Mesenteric fat pad (tissue), 1 donor: ENCODE data around the gene DLD. TPM values are rescaled to one million over a fixed set of nuclear protein-coding genes. Genes with fewer than 3 reads are reported as not detected.
"Not testable (repeated sequence)": the region's sequence is repeated elsewhere in the genome, so short reads cannot be mapped to it uniquely, and the experiment has no call there.

Experiments
- DNase-seq: peaks from one replicate; pipeline ENCODE4 v3.0.0-alpha.2; 2020; ENCODE audit warnings: low spot score
- total RNA-seq: library from RNA; stranded (reverse); fragmentation: NEBNext Ultra II Directional; extraction: Animal tissue kit (Norgen Biotek cat#: 25700); gene quantifications from one replicate; pipeline ENCODE4 v1.2.1, GENCODE V29; 2021
- donor health status: DM: yes; HTN: yes; CAD: no.

The DLD gene
- total RNA-seq, 1 donor from 2014 or later, result 107 TPM

DNA sequence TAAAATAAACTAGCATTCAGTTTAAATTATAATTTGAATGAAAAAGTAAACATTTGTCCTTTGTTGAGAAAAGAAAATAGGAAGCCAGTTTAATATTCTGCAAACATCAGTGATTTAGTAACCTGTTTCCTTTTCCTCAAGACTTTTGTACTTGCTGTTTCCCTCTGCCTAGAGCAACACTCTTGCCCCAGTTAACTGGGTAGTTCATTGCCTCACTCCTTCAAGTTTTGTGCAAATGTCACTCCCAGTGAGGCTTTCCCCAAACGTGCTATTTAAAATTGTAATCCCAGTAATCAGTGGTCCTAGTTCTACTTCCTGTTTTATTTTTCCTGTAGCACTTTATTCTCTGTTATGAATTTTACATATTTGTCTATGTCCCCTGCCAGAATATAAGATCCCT lies 23.8 kb downstream of the DLD start:
- DNase-seq, result no peak

DNA sequence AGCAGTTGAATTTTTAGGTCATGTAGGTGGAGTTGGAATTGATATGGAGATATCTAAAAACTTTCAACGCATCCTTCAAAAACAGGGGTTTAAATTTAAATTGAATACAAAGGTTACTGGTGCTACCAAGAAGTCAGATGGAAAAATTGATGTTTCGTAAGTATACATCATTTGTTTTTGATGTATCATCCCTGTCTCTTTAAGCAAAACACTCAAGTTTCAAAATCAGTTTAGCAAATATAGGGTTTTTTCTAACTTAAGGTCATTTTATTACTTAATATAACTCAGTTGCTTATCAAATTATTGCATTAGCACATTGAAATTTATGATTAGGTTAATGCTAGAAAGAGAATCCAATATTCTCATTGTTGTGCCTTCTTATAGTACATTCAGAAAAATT lies 24.6 kb downstream of the DLD start:
- DNase-seq, result no peak

DNA sequence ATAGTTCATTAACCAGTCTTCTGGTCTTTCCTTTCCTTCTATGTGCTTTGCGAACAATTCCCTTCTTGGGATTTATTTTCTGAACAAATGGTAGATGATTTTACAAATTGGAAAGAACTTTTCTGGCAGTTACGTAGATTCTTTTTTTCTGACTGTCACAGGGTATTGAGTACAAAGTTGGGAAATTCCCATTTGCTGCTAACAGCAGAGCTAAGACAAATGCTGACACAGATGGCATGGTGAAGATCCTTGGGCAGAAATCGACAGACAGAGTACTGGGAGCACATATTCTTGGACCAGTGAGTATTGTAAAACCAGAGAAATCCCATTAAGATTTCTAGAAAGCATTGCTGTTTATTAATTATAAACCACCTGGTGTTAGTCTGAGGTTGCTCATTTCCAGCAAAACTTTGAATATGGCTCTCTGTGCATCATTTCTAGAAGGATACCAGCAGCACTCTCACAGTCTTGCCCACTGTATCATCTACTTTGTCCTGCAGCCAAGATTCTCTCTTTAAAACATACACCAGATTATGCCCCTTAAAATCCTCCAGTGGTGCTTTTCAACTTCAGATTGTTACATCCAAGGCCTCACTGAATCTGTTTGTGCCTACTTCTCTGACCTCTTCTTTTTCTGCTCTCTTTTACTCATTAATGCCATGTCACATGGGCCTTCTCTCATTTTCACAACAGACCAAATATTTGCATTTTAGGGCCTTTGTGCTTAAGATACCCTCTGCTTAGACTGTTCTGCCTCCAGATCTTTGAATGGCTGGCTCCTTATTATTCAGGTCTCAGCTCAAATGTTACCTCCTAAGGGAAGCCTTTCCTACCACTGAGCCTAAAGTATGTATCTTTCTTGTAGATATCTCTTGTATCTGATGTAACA lies 27.0 kb downstream of the DLD start:
- DNase-seq, result no peak

DNA sequence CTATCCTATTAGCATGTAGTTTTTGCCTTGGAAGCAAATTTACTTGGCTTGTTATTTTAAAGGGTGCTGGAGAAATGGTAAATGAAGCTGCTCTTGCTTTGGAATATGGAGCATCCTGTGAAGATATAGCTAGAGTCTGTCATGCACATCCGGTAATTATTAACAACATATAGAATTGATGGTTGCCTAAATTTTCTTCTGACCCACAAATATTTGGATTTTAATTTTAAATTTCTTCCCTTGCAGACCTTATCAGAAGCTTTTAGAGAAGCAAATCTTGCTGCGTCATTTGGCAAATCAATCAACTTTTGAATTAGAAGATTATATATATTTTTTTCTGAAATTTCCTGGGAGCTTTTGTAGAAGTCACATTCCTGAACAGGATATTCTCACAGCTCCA lies 28.0 kb downstream of the DLD start:
- DNase-seq, result no peak

DNA sequence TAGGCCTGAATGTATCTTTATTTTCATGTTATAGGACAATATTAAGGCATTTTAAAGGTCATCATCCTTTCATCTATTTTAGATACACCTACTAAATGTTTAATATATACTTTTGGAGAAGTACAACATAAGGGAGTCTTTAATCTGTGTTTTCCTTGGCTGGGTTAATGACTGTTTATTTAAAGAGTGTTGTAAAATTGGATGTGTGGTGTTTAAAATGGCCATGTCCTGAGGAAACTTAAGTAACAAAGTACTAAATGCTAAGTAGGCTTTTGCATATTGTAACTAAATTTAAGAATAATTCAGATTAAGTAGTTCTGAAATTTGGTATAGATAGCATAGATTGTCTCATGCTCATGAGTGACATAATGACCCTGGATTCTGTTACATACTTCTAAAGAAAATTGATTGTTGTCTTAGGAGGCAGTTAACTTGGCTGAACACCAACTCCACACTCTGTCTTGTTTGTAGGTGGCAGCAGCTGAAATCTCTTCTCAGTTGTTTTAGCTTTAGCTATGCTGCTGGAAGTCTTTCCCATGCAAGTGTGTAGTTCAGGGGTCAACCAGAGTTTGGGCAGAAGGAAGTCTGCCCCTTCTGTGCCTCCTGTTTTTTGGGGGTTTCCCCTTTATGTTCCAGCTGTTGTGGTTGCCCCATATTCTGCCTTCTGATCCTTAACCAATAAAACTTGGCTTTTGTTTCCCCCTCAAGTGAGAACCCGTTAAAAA lies 29.2 kb downstream of the DLD start:
- DNase-seq, result no peak

DNA sequence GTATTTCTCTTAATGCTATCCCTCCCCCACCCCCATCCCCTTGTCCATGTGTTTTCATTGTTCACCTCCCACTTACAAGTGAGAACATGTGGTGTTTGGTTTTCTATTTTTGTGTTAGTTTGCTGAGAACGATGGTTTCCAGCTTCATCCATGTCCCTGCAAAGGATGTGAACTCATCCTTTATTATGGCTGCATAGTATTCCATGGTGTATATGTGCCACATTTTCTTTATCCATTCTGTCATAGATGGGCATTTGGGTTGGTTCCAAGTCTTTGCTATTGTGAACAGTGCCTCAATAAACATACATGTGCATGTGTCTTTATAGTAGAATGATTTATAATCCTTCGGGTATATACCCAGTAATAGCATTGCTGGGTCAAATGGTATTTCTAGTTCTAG lies 30.8 kb downstream of the DLD start:
- DNase-seq, result not testable (repeated sequence)

DNA sequence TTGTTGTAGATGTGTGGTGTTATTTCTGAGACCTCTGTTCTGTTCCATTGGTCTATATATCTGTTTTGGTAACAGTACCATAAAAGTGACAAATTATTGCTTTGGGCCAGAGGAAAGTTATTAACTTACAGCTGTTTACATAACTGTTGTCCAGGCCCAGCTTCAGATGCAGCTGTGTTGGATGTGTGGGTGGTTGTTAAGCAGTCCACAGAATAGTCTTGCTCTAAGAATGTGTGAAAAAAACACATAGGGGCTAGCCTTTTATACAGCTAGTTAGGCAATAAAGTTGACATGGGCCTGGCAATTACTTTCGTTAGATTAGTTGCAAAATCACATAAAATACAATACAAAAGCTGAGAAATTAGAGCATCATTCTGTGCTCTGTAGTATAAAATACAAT lies 31.9 kb downstream of the DLD start:
- DNase-seq, result no peak

DNA sequence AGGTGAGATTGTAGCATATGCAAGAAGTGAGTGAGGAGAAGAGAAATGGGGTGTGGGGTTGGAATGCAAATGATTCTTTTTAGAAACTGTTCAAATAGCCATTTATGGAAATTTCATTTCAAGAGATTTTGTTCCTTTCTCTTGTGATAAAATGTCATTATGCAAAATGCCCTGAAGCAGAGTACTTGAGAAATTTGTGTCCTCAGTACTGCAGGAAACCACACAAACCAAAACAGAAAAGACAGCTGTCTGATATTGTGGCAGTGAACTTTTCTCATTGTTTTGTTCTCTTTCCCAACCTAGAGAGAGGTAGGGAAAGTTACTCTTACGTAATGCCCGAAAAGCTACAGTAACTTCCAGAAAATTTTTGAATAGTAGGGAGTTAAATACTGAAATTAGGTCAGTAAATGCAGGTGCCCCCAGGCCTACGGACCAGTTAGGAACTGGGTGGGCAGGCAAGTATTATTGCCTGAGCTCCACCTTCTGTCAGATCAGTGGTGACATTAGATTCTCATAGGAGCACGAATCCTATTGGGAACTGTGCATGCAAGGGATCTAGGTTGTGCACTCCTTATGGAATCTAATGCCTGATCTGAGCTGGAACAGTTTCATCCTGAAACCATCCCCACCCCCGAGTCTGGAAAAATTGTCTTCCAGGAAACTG lies 34.0 kb downstream of the DLD start:
- DNase-seq, result no peak

DNA sequence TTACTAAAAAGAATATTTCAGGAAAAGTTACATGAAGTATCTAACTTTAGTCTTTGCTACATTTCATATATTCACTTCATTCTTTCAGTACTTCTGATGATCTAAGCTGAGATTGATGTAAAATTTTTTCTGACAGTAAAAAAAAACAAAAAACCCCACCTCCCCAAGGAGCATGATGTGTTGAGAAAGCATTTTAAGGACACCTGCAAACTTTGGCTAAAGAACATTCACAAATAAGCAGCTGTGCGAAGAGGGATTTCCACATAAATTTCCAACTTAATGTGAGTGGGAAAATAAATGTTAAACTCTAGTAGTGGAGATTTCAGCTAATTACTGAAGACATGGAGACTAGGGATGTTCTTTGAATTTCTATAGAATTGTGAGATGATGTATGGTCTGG lies 35.5 kb downstream of the DLD start:
- DNase-seq, result no peak

DNA sequence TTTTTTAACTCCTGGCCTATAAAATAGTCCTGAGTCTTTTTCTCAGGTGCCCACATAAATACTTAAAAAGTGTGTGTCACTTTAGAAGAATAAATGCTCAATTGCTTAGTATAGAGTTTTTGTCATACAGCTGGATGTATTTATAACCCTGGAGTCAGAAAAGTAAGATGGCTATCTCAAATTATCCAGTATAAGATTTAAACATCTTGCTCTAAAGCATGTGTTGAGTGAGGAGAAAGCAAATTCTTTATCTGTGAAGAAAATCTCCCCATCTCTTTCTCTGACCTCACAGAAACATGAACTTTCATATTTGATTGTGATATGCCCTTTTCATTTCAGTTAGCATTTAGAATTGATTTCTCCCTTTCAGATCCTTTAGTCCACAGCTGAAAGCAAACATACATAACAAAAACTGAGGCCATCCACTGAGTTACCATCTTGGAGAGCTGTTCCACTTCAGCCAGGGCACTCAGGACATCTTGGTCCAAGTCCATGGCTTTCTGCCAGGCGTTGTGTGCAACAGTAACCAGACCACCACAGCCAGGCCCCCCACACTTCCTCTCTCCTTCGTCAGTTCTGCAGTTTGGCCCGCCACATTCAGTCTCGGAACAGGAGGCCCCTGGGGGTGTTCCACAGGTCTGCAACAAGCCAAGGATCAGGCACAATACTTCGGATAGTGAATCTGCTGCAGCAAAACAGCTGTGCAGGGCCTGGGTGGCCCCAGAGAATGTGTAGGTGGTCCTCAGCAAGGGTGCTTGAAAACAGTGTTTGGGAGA lies 40.9 kb downstream of the DLD start:
- DNase-seq, result no peak

DNA sequence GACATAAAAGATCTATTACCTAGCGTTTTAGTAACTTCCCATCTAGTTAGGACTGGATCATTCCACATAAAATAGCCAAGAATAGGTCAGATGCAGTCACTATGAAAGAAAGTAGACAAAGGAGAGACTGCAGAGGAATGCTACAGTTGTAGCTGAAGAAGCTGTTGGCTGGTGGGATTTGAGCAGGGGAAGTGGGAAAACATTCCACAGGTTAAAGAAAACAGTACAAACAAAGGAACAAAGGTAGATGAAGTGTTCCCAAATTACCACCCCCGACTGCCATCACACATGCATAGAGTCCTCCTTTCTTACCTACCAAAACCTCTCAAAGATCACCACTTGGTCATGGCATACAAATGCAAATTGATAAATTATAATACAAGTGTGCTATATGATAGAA lies 41.8 kb downstream of the DLD start:
- DNase-seq, result no peak

DNA sequence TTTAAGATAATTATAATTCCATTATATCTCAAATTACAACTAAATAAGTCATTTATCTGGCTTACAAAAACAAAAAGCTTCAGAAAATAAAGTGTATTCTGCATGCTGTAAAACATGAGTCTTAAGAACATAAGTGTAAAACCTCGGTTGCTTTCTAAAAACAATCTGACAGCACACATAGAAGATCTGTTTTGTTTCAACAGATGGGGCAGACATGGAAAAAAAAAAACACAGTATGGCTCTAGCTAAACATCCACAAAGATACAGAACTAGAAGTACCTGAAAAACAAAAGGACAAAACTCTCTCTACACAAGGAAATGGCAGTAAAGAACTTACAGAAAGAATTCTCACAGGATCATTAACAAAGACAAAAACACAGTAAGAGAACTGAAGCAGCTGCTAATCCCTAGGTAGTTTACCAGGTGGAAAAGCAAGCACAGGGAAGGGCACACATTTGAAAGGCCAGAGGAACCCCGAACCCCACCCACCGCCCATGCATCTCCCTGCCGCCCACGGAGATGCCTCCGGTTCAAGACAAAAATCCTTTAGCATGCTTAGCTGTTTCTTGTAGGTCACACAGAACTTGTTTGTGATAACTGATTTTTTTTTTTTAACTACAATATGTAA lies 42.5 kb downstream of the DLD start:
- no peak for DNase-seq

DNA sequence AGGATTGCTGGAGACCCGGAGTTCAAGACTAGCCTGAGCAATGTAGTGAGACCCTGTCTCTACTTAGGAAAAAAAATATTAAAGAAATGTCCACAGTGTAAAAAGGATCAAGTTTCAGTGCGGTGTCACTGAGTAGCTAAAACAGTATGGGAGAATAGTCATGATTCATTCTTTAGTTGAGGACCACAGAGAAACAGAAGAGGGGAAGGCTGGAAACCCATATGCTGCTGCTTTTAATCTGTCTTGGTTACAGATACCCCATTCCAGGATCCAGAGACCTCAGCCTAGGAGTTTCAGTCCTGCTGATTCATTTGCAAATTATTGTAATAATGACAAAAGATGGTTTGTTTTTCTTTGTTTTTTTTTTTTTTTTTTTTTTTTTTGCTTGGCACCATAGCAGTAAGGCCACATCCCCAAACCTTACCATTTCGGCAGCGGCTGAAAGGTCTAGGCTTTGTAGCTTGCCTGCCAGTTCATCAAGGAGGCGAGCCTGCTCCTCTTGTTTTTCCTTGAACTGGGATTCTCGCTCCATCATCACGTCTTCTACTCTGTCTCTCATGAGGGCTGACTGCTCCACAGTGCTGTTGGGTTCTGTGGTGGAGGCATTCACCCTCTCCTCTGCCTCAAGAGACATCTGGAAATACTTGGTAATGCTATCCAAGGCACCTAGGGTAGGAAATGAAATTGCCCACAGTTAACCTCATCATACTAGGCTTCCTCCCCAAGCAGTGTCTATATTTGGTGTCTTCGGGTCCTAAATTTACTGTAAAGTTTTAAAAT lies 44.2 kb downstream of the DLD start:
- DNase-seq, result no peak

DNA sequence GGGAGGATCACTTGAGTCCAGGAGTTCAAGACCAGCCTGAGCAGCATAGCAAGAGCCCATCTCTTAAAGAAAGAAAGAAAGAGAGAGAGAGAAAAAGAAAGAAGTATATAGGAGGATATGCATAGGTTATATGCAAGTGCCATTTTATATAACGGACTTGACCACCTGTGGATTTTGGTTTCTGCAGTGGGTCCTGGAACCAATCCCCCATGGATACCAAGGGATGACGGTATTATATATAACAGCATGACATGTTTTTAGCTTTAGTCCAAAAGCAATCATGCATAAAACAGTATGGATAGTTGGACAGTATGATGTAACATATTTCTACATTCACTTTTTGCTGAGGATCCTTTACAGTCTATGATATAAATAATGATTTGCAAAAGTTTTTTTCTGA lies 45.3 kb downstream of the DLD start:
- DNase-seq, result no peak

DNA sequence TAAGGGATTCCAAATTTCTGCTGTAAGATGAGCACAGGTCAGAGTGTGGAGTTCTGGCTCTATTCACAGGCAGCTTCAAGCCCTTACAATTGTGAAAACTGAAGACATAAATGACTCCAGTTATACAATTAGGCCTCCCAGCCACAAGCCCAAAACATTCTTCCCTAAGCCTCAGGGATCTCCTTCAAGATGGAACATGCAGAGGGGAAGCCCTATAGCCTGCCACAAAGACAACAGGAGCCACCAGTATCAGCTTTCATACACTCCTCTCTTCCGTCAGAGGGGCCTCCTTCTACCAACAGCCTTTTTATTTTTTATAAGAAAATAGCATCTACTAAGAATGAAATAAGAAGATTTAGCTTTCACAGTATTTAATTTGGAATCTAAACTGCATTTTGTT lies 46.5 kb downstream of the DLD start:
- no peak for DNase-seq

DNA sequence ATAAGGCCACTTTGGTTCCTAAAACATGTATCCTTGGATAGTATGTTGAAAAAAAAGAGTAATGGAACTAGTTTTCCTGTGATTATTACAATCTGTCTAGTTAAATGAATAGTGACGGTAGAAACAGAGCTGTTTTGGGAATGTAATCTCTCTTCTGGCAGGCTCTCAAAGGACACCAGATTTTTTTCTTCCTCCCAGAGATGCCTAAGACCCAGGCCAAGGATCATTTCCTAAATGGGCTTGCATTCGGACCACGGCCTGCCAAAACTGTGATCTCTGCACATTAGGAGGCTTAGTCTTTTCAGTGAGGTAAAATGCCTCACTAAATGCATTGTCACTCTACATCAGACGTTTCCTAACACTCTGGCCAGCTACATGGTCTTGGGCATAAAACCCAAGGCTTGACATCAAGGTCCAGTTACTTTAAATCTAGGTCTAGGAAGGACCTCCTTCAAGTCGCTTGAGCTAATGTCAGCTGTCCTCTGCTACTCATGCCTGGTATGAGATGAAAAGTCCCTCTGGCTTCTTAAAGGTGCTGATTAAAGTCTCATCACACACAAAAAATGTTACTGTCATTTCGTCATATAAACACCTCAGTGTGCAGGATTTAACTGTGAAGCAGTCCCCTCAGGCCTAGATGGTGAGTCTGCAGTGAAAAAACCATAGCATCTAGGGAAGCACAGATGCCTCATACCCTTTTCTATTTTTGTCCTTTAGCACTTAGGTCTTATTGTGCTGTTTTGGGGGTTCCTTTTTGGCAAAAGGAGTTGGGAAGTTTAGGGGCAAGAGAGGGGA lies 47.7 kb downstream of the DLD start:
- DNase-seq, result no peak

DNA sequence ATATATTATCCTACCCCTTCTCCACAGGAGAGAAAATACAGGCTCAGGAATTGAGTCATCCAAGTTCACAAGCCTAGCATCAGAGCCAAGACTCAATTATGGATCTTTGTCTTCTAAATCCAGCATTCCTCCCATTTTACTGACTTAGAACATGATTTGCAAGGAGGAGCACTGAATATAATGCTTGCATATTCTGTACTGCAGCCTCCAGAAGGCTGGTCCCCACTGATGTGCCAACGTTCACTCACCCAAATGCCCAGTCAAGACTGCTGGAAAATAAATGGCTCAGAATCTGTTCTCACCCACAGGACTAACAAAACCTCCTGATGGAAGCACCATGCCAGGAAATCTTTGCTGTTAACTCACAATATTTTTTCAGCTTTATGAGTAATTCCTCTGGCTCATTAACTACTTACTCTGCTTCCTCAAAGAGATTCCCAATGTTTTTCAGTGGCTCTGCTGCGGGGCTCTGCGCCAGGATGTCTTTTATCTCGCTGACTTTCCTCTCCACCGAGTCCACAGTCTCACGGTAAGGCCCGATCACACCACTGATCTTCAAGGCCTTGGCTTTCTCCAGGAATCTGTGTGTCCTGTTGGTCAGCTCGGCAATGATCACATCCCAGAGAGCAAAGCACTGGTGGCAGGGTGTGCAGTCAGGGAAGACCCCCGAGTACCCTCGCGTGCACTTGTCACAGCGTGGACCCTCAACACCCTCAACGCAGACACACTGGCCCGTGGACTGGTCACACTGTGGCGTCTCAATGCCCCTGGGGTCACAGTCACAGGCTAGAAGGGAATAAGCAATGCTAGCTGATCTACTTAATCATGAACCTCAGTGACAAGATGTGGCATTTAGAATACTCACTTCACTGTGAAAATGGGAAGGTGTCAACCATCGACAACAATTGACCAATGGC lies 48.8 kb downstream of the DLD start:
- no peak for DNase-seq

DNA sequence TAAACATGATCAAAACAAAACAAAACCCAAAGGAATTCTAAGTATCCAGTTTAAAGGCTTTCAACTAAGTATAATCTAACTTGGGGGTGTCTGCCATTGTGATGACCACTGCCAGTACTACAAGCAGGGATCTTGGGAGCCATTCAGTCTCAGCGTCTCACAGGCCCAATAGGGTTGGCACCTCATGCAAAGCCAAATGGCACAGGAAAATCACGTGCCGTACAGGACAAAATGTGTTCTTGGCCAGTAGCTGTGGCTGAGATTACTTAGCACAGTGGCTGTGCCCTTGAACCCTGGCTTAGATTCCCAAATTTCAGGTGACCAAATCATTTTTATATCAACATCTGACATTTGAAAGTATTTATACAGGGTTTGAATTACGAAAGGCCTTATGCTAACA lies 50.0 kb downstream of the DLD start:
- DNase-seq, result no peak
